ENCODE results near the gene KCNJ6. TPM values are rescaled to one million over a fixed set of nuclear protein-coding genes. Genes with fewer than 3 reads are reported as not detected.

KCNJ6 gene
- polyA plus RNA-seq, 6 donors from 2014 or later = not detected

- Mint-ChIP-seq H3K4me3 (no peak overlapping the region), H3K9me3 (peaks cover 1 to 21% (median 7%) of the 10 kb centered on the region in 7 donors), H3K27ac (no peak overlapping the region), H3K27me3 (peaks cover 24 to 47% (median 36%) of the 10 kb centered on the region in 3 donors), H3K4me1 (peaks cover 7 to 10% (median 8%) of the 10 kb centered on the region in 3 donors), H3K36me3 (peaks cover 5 to 8% of the 10 kb centered on the region in 2 donors)
- ATAC-seq (ENCODE audit: low read depth in 2 of 2) (no peak), DNase-seq (no peak)
Observed at GRCh38 chr21:37636152-37636860, 280.0 kb downstream of the KCNJ6 start.

- no peak overlapping the region for H3K27ac Mint-ChIP-seq
- no peak overlapping the region for H3K4me3 Mint-ChIP-seq
- H3K4me1 Mint-ChIP-seq = no peaks in the 10 kb centered on the region
- DNase-seq = no peak
- H3K27me3 Mint-ChIP-seq = peaks cover 30 to 52% (median 33%) of the 10 kb centered on the region in 3 donors
- ATAC-seq (ENCODE audit: low read depth in 2 of 2) = no peak
- peaks cover 0 to 10% (median 3%) of the 10 kb centered on the region in 7 donors for H3K9me3 Mint-ChIP-seq
- no peaks in the 10 kb centered on the region for H3K36me3 Mint-ChIP-seq
Observed at GRCh38 chr21:37631319-37632117, 284.7 kb downstream of the KCNJ6 start.

GRCh38 chr21:37630872-37631271 lies 285.4 kb downstream of the KCNJ6 start:
- DNase-seq (no peak), ATAC-seq (ENCODE audit: low read depth in 2 of 2) (no peak)
- no peak overlapping the region for H3K27ac Mint-ChIP-seq
- peaks cover 0 to 10% (median 3%) of the 10 kb centered on the region in 7 donors for H3K9me3 Mint-ChIP-seq
- peaks cover 23 to 46% (median 26%) of the 10 kb centered on the region in 3 donors for H3K27me3 Mint-ChIP-seq
- no peak overlapping the region for H3K4me3 Mint-ChIP-seq
- no peaks in the 10 kb centered on the region for H3K4me1 Mint-ChIP-seq
- H3K36me3 Mint-ChIP-seq = no peaks in the 10 kb centered on the region

GRCh38 chr21:37628362-37628761 lies 287.9 kb downstream of the KCNJ6 start:
- H3K27me3 Mint-ChIP-seq = peaks cover 25 to 40% (median 25%) of the 10 kb centered on the region in 3 donors
- no peak overlapping the region for H3K27ac Mint-ChIP-seq
- peaks cover 0 to 6% (median 0%) of the 10 kb centered on the region in 7 donors for H3K9me3 Mint-ChIP-seq
- DNase-seq (no peak), ATAC-seq (ENCODE audit: low read depth in 2 of 2) (no peak)
- no peaks in the 10 kb centered on the region for H3K36me3 Mint-ChIP-seq
- H3K4me1 Mint-ChIP-seq = no peaks in the 10 kb centered on the region
- H3K4me3 Mint-ChIP-seq = no peak overlapping the region

- Mint-ChIP-seq H3K9me3 (peaks cover 0 to 3% (median 0%) of the 10 kb centered on the region in 7 donors), H3K36me3 (no peaks in the 10 kb centered on the region), H3K27ac (no peak overlapping the region), H3K27me3 (peaks cover 25 to 40% (median 25%) of the 10 kb centered on the region in 3 donors), H3K4me1 (no peaks in the 10 kb centered on the region), H3K4me3 (no peak overlapping the region)
- DNase-seq = no peak
- no peak for ATAC-seq (ENCODE audit: low read depth in 2 of 2)
Observed at GRCh38 chr21:37627561-37627960, 288.7 kb downstream of the KCNJ6 start.

- no peak for ATAC-seq (ENCODE audit: low read depth in 2 of 2)
- Mint-ChIP-seq H3K27me3 (peaks cover 23 to 39% (median 25%) of the 10 kb centered on the region in 3 donors), H3K4me1 (no peaks in the 10 kb centered on the region), H3K9me3 (peaks cover 0 to 3% (median 0%) of the 10 kb centered on the region in 7 donors), H3K27ac (no peak overlapping the region), H3K36me3 (no peaks in the 10 kb centered on the region), H3K4me3 (no peak overlapping the region)
- no peak for DNase-seq
Observed at GRCh38 chr21:37627074-37627473, 289.2 kb downstream of the KCNJ6 start.

- no peak for DNase-seq
- ATAC-seq (ENCODE audit: low read depth in 2 of 2) = no peak
- Mint-ChIP-seq H3K27me3 (peaks cover 21 to 36% (median 30%) of the 10 kb centered on the region in 3 donors), H3K4me1 (no peaks in the 10 kb centered on the region), H3K9me3 (peaks cover 0 to 3% (median 0%) of the 10 kb centered on the region in 7 donors), H3K27ac (no peak overlapping the region), H3K36me3 (no peaks in the 10 kb centered on the region), H3K4me3 (no peak overlapping the region)
Observed at GRCh38 chr21:37626320-37626719, 289.9 kb downstream of the KCNJ6 start.

- ATAC-seq (ENCODE audit: low read depth in 2 of 2) (no peak), DNase-seq (no peak)
- peaks cover 15 to 33% (median 32%) of the 10 kb centered on the region in 3 donors for H3K27me3 Mint-ChIP-seq
- H3K9me3 Mint-ChIP-seq = peaks cover 0 to 3% (median 0%) of the 10 kb centered on the region in 7 donors
- no peaks in the 10 kb centered on the region for H3K4me1 Mint-ChIP-seq
- H3K4me3 Mint-ChIP-seq = no peak overlapping the region
- no peaks in the 10 kb centered on the region for H3K36me3 Mint-ChIP-seq
- H3K27ac Mint-ChIP-seq = no peak overlapping the region
Observed at GRCh38 chr21:37623689-37624088, 292.6 kb downstream of the KCNJ6 start.

- H3K9me3 Mint-ChIP-seq = no peaks in the 10 kb centered on the region
- DNase-seq (no peak), ATAC-seq (ENCODE audit: low read depth in 2 of 2) (no peak)
- peaks cover 20 to 32% (median 29%) of the 10 kb centered on the region in 3 donors for H3K27me3 Mint-ChIP-seq
- no peak overlapping the region for H3K27ac Mint-ChIP-seq
- H3K4me3 Mint-ChIP-seq = no peak overlapping the region
- no peaks in the 10 kb centered on the region for H3K4me1 Mint-ChIP-seq
- H3K36me3 Mint-ChIP-seq = no peaks in the 10 kb centered on the region
Observed at GRCh38 chr21:37623183-37623582, 293.1 kb downstream of the KCNJ6 start.

- Mint-ChIP-seq H3K4me3 (no peak overlapping the region), H3K36me3 (no peaks in the 10 kb centered on the region), H3K27me3 (peaks cover 20 to 32% (median 26%) of the 10 kb centered on the region in 3 donors), H3K9me3 (no peaks in the 10 kb centered on the region), H3K4me1 (no peaks in the 10 kb centered on the region), H3K27ac (no peak overlapping the region)
- ATAC-seq (ENCODE audit: low read depth in 2 of 2) = no peak
- no peak for DNase-seq
Observed at GRCh38 chr21:37622755-37623154, 293.5 kb downstream of the KCNJ6 start.

GRCh38 chr21:37620401-37620800 lies 295.9 kb downstream of the KCNJ6 start:
- H3K4me3 Mint-ChIP-seq = no peak overlapping the region
- no peaks in the 10 kb centered on the region for H3K36me3 Mint-ChIP-seq
- ATAC-seq (ENCODE audit: low read depth in 2 of 2) (no peak), DNase-seq (no peak)
- H3K4me1 Mint-ChIP-seq = no peaks in the 10 kb centered on the region
- H3K27ac Mint-ChIP-seq = no peak overlapping the region
- H3K9me3 Mint-ChIP-seq = no peaks in the 10 kb centered on the region
- H3K27me3 Mint-ChIP-seq = peaks cover 20 to 28% (median 26%) of the 10 kb centered on the region in 3 donors

- no peak for DNase-seq
- Mint-ChIP-seq H3K27ac (no peak overlapping the region), H3K9me3 (peaks cover 0 to 3% (median 0%) of the 10 kb centered on the region in 7 donors), H3K4me1 (no peaks in the 10 kb centered on the region), H3K4me3 (no peak overlapping the region), H3K27me3 (peaks cover 20 to 28% (median 23%) of the 10 kb centered on the region in 3 donors), H3K36me3 (no peaks in the 10 kb centered on the region)
- ATAC-seq (ENCODE audit: low read depth in 2 of 2) = no peak
Observed at GRCh38 chr21:37619464-37619974, 296.7 kb downstream of the KCNJ6 start.

GRCh38 chr21:37618081-37618480 lies 298.2 kb downstream of the KCNJ6 start:
- no peak for DNase-seq
- Mint-ChIP-seq H3K27me3 (peaks cover 20 to 28% (median 23%) of the 10 kb centered on the region in 3 donors), H3K27ac (no peak overlapping the region), H3K4me1 (no peaks in the 10 kb centered on the region), H3K4me3 (no peak overlapping the region), H3K9me3 (peaks cover 0 to 12% (median 5%) of the 10 kb centered on the region in 7 donors), H3K36me3 (no peaks in the 10 kb centered on the region)
- ATAC-seq (ENCODE audit: low read depth in 2 of 2) = no peak

All from naive B cell (primary cell).